Measurements from ENCODE around the gene LELP1.
"Not testable (repeated sequence)": the region's sequence is repeated elsewhere in the genome, so short reads cannot be mapped to it uniquely, and the experiment has no call there.

The LELP1 gene

GRCh38 chr1:153229076-153229829, 26.0 kb downstream of the LELP1 start:
- not testable (repeated sequence) for DNase-seq (ENCODE audit: low read depth)

- DNase-seq (ENCODE audit: low read depth) = no peak
Measured at GRCh38 chr1:153231363-153231762, 28.1 kb downstream of the LELP1 start.

GRCh38 chr1:153231785-153232184, 28.6 kb downstream of the LELP1 start:
- DNase-seq (ENCODE audit: low read depth) = no peak

GRCh38 chr1:153232553-153232952, 29.3 kb downstream of the LELP1 start:
- DNase-seq (ENCODE audit: low read depth) = no peak

- DNase-seq (ENCODE audit: low read depth) = no peak
Measured at GRCh38 chr1:153233448-153233847, 30.2 kb downstream of the LELP1 start.

- DNase-seq (ENCODE audit: low read depth) = no peak
Measured at GRCh38 chr1:153238527-153238926, 35.3 kb downstream of the LELP1 start.

GRCh38 chr1:153242160-153242559, 38.9 kb downstream of the LELP1 start:
- no peak for DNase-seq (ENCODE audit: low read depth)

- DNase-seq (ENCODE audit: low read depth) = no peak
Measured at GRCh38 chr1:153245466-153245865, 42.2 kb downstream of the LELP1 start.

GRCh38 chr1:153246018-153246417, 42.8 kb downstream of the LELP1 start:
- DNase-seq (ENCODE audit: low read depth) = no peak

- no peak for DNase-seq (ENCODE audit: low read depth)
Measured at GRCh38 chr1:153246825-153247224, 43.6 kb downstream of the LELP1 start.

- no peak for DNase-seq (ENCODE audit: low read depth)
Measured at GRCh38 chr1:153248176-153248879, 45.1 kb downstream of the LELP1 start.

GRCh38 chr1:153250166-153250565, 46.9 kb downstream of the LELP1 start:
- DNase-seq (ENCODE audit: low read depth) = no peak

- DNase-seq (ENCODE audit: low read depth) = no peak
Measured at GRCh38 chr1:153251087-153251486, 47.9 kb downstream of the LELP1 start.

GRCh38 chr1:153251562-153251961, 48.3 kb downstream of the LELP1 start:
- no peak for DNase-seq (ENCODE audit: low read depth)

- no peak for DNase-seq (ENCODE audit: low read depth)
Measured at GRCh38 chr1:153251988-153252387, 48.8 kb downstream of the LELP1 start.

- no peak for DNase-seq (ENCODE audit: low read depth)
Measured at GRCh38 chr1:153253076-153253475, 49.8 kb downstream of the LELP1 start.

GRCh38 chr1:153253693-153254092, 50.5 kb downstream of the LELP1 start:
- DNase-seq (ENCODE audit: low read depth) = no peak

Data from T follicular helper cell (primary cell).